ENCODE measurements around the gene INPP5A. TPM values are rescaled to one million over a fixed set of nuclear protein-coding genes. Genes with fewer than 3 reads are reported as not detected.

INPP5A gene
- total and polyA plus RNA-seq, 2 of the 13 experiments (the other 11 are each of a cell fraction or from before 2014, with no cell fraction given), result 17.5 to 37.9 TPM

- WGBS (ENCODE audit: low lambda C conversion rate), result 31% methylated on average over 11 of the region's 11 CpGs
- Histone ChIP-seq H3K36me3 (replicated peaks in 1 of 2; ENCODE audit: control insufficient read depth in 1 of 2, insufficient read depth in 2 of 2, low read length in 2 of 2) (no peaks in the 10 kb centered on the region), H2AFZ (ENCODE audit: low read length) (no peak overlapping the region), H4K20me1 (ENCODE audit: insufficient read depth, low read length) (no peaks in the 10 kb centered on the region), H3K27ac (ENCODE audit: extremely low read length, insufficient read depth, low read length) (no peak overlapping the region), H3K79me2 (ENCODE audit: insufficient read depth, low read length) (no peaks in the 10 kb centered on the region), H3K9ac (ENCODE audit: insufficient read depth, low read depth, low read length) (no peak overlapping the region), H3K4me3 (replicated peaks in 1 of 3; ENCODE audit: insufficient read depth in 1 of 3, low read depth in 2 of 3, low read length in 3 of 3) (no peak overlapping the region), H3K27me3 (ENCODE audit: control insufficient read depth in 1 of 2, insufficient read depth in 2 of 2, low read length in 2 of 2) (peaks cover 9 to 68% of the 10 kb centered on the region in 2 experiments; a peak in 3 of 5 replicates), H3K4me2 (ENCODE audit: low read depth, low read length) (no peak overlapping the region), H3K9me3 (ENCODE audit: low read length) (no peaks in the 10 kb centered on the region), H3K4me1 (ENCODE audit: insufficient read depth, low read length) (no peaks in the 10 kb centered on the region)
- FAIRE-seq, result no peak
- CTCF ChIA-PET (ENCODE audit: low intra/inter-chr PET ratio, low total read pairs), result no interaction called here
- TF ChIP-seq MXD4 (CRISPR knock-in tag; IDR thresholded peaks at IDR 0.05), result no peak
- TF ChIP-seq JDP2 (CRISPR knock-in tag; IDR thresholded peaks at IDR 0.05; ENCODE audit: borderline replicate concordance), result no peak
- TF ChIP-seq RFXAP (CRISPR knock-in tag; IDR thresholded peaks at IDR 0.05; ENCODE audit: borderline replicate concordance), result no peak
- TF ChIP-seq ZNF598 (CRISPR knock-in tag; IDR thresholded peaks at IDR 0.05; ENCODE audit: borderline replicate concordance), result no peak
- TF ChIP-seq ZNF564 (CRISPR knock-in tag; IDR thresholded peaks at IDR 0.05), result no peak
- no peak for TF ChIP-seq ZNF20 (CRISPR knock-in tag; IDR thresholded peaks at IDR 0.05)
- no peak for TF ChIP-seq CENPX (CRISPR knock-in tag; IDR thresholded peaks at IDR 0.05)
- TF ChIP-seq ZNF101 (CRISPR knock-in tag; IDR thresholded peaks at IDR 0.05; ENCODE audit: borderline replicate concordance, low read depth), result no peak
- no peak for TF ChIP-seq ZSCAN9 (CRISPR knock-in tag; IDR thresholded peaks at IDR 0.05; ENCODE audit: borderline replicate concordance)
- TF ChIP-seq ZNF788 (CRISPR knock-in tag; IDR thresholded peaks at IDR 0.05; ENCODE audit: borderline replicate concordance), result no peak
- TF ChIP-seq ZNF253 (CRISPR knock-in tag; IDR thresholded peaks at IDR 0.05; ENCODE audit: borderline replicate concordance), result no peak
- no peak for TF ChIP-seq ZNF34 (CRISPR knock-in tag; IDR thresholded peaks at IDR 0.05; ENCODE audit: borderline replicate concordance)
- no peak for TF ChIP-seq RFX1 (IDR thresholded peaks at IDR 0.05)
- TF ChIP-seq ZFP41 (CRISPR knock-in tag; IDR thresholded peaks at IDR 0.05; ENCODE audit: borderline replicate concordance), result no peak
- TF ChIP-seq TBX2 (CRISPR knock-in tag; IDR thresholded peaks at IDR 0.05; ENCODE audit: borderline replicate concordance), result no peak
- TF ChIP-seq, protein P1, sequence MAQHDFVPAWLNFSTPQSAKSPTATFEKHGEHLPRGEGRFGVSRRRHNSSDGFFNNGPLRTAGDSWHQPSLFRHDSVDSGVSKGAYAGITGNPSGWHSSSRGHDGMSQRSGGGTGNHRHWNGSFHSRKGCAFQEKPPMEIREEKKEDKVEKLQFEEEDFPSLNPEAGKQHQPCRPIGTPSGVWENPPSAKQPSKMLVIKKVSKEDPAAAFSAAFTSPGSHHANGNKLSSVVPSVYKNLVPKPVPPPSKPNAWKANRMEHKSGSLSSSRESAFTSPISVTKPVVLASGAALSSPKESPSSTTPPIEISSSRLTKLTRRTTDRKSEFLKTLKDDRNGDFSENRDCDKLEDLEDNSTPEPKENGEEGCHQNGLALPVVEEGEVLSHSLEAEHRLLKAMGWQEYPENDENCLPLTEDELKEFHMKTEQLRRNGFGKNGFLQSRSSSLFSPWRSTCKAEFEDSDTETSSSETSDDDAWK (CRISPR knock-in tag; IDR thresholded peaks at IDR 0.05), result no peak
- no peak for TF ChIP-seq POLR2G (IDR thresholded peaks at IDR 0.05; ENCODE audit: low read depth, low read length)
- TF ChIP-seq ARHGAP35 (CRISPR knock-in tag; IDR thresholded peaks at IDR 0.05; ENCODE audit: borderline replicate concordance), result no peak
- in situ Hi-C loops (cut with HindIII; ENCODE audit: extremely low pct_ligation_motif_present, low pct_unique_long_range_greater_than_20kb), result no loop called here
- DNase-seq (ENCODE audit: low spot score), result no peak
- intact Hi-C loops (cut with micrococcal nuclease; ENCODE audit: unreplicated experiment), result no loop called here
- no TSS peak for BruUV-seq (replicated peaks)
- POLR2A ChIA-PET, result interaction anchor here (1.5 kb wide), 1 partner anchor 24 kb away, joined by 5 read pairs; no protein-coding TSS in a partner anchor
- ATAC-seq, result no peak
Observed at GRCh38 chr10:132494866-132495630, 42.5 kb upstream of the INPP5A start.

Data from HepG2 (cell line).